ENCODE results near the gene PGAP1. TPM values are rescaled to one million over a fixed set of nuclear protein-coding genes. Genes with fewer than 3 reads are reported as not detected.

PGAP1 gene, protein sequence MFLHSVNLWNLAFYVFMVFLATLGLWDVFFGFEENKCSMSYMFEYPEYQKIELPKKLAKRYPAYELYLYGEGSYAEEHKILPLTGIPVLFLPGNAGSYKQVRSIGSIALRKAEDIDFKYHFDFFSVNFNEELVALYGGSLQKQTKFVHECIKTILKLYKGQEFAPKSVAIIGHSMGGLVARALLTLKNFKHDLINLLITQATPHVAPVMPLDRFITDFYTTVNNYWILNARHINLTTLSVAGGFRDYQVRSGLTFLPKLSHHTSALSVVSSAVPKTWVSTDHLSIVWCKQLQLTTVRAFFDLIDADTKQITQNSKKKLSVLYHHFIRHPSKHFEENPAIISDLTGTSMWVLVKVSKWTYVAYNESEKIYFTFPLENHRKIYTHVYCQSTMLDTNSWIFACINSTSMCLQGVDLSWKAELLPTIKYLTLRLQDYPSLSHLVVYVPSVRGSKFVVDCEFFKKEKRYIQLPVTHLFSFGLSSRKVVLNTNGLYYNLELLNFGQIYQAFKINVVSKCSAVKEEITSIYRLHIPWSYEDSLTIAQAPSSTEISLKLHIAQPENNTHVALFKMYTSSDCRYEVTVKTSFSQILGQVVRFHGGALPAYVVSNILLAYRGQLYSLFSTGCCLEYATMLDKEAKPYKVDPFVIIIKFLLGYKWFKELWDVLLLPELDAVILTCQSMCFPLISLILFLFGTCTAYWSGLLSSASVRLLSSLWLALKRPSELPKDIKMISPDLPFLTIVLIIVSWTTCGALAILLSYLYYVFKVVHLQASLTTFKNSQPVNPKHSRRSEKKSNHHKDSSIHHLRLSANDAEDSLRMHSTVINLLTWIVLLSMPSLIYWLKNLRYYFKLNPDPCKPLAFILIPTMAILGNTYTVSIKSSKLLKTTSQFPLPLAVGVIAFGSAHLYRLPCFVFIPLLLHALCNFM
- polyA plus RNA-seq (2012; ENCODE audit: missing spikeins), result 4.4 TPM

DNA sequence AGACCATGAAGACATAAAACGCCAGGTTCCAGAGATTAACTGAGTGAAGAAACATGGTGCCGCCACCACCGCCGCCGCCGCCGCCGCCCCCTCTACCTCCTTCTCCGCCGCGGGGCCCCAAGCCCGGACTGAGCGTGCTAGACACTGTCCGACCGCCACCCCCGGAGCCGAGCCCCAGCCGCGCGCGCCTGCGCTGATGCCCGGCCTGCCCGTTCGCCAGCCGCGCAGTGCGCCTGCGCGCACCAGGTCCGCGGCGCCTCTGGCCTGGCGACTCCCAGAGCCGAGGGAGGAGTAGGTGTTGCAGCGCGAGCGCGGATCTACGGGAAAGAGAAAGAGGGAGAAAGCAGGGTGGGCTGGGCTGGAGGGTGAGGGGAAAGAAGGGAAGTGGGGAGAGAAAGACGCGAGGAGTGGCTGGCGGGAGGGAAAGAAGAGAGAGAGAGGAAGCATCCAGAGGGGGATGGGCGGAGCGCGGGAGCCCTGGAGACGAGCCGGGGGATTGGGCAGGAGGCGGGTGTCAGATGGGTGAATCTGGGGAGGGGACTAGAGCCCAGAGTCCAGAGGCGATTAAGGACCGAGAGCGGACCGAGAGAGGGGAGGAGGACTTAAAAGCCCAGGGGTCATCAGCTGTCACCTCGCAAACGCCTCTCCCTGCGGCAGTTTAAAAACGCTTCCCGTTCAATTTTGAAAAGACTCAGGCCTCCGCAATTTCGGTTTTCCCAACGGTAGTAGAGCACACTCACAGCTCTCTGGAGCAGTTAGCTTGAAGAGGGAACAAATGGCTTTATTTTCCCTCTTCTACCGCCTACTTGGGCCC, at the start of gene PGAP1:
Gene PGAP1 (minus strand): TSS at position 146 of the 814 bp plus-strand sequence. CDS start 91 bp downstream, at position 55.
- DNase-seq (ENCODE audit: insufficient read length), result peak; percentile 81
- TF ChIP-seq POLR2A (IDR thresholded peaks at IDR 0.05; ENCODE audit: low read depth, low read length) (peak; percentile 80), POLR2AphosphoS5 (IDR thresholded peaks at IDR 0.05; ENCODE audit: low read depth, low read length) (peak; percentile 53; the same call in 1 of the 2 replicates), TAF1 (IDR thresholded peaks at IDR 0.05; ENCODE audit: borderline replicate concordance, low read depth, low read length) (0 out of 2 replicates have a peak, but pooled peaks have one; percentile 33)
- peak; percentile 97 for FAIRE-seq

DNA sequence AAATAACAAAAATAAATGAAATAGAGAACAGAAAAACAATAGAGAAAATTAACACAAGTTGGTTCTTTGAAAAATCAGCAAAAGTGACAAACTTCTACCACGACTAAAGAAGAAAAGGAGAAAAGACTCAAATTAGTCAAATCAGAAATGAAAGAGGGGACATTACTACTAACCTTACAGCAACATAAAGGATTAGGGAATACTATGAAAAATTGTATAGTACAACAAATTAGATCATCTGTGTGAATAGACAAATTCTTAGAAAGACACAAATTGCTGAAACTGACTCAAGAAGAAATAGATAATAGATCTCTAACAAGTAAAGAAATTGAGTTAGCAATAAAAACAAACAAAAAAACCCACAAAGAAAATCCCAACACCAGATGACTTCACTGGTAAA, 48.5 kb upstream of the PGAP1 start:
- TF ChIP-seq POLR2A (IDR thresholded peaks at IDR 0.05; ENCODE audit: low read depth, low read length) (no peak), TAF1 (IDR thresholded peaks at IDR 0.05; ENCODE audit: borderline replicate concordance, low read depth, low read length) (no peak), POLR2AphosphoS5 (IDR thresholded peaks at IDR 0.05; ENCODE audit: low read depth, low read length) (no peak)
- FAIRE-seq (no peak), DNase-seq (ENCODE audit: insufficient read length) (no peak)

DNA sequence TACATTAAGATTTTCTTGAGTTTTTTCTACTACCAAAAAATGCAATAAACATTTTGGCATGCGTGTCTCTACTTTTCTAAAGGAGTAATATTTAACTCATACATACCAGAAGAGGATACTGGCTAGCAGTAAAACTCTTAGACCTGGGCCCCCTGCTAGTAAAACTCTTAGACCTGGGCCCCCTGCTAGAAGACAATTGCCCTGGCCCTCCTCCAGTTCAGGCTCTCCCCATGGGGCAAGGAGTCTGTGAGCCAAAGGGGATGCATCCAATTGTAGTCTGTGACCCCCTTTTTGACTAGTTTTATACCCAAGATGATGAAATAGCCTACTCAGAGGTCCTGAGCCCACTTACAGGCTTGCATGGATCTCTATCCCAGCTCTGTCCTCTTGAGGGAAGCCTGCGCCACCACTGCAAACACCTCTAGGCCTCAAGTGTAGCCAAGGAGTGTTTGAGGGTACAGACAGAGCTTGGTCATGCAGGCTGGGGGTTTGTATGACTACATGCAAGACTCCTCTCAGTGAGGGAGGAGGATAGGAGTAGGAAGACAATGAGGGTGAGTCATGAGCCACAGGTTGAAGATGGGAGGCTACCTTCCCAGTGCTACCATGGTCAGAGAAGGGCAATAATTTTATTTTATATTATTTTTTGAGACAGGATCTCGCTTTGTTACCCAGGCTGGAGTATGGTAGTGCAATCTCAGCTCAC, 45.2 kb upstream of the PGAP1 start:
- no peak for DNase-seq (ENCODE audit: insufficient read length)
- no peak for FAIRE-seq
- TF ChIP-seq POLR2AphosphoS5 (IDR thresholded peaks at IDR 0.05; ENCODE audit: low read depth, low read length) (no peak), TAF1 (IDR thresholded peaks at IDR 0.05; ENCODE audit: borderline replicate concordance, low read depth, low read length) (no peak), POLR2A (IDR thresholded peaks at IDR 0.05; ENCODE audit: low read depth, low read length) (no peak)

DNA sequence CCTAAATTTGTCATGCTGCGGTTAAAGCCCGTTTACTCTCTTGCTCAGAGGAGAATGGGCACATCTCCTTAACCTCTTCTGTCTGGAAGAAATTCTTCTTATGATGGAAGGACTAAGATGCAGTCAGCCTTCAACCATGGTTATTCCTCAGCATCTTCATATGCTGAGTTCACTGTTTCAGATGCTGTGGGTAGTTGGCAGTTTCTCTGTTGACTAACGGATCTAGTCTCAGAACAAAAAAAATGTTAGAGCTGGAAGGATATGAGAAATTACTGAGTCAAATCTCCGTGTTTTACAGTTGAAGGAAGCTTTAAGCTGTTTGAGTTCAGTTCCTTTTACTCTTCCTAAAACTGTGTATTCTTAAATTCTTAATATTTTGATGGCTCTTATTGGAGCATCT, 43.6 kb upstream of the PGAP1 start:
- DNase-seq (ENCODE audit: insufficient read length) (no peak), FAIRE-seq (no peak)
- TF ChIP-seq TAF1 (IDR thresholded peaks at IDR 0.05; ENCODE audit: borderline replicate concordance, low read depth, low read length), result no peak
- no peak for TF ChIP-seq POLR2A (IDR thresholded peaks at IDR 0.05; ENCODE audit: low read depth, low read length)
- TF ChIP-seq POLR2AphosphoS5 (IDR thresholded peaks at IDR 0.05; ENCODE audit: low read depth, low read length), result no peak

DNA sequence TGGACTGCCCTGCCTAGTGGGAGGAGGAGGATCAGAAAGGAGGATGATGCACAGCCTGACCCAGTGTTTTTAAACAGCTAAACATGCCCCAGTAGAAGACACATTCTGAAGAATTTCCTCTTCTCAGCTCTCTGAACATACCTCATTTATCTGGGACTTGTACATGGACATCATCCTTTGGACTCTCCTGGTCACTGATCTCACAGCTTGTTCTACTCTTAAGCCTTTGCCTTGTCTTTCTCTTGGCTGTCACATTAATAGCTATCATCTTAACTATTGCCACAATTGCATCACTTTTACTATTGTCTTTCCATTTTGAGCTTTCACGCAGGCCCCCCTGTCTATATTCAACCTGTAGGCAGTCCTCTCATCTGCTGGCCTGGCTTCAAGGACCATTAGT, 42.0 kb upstream of the PGAP1 start:
- FAIRE-seq, result no peak
- no peak for DNase-seq (ENCODE audit: insufficient read length)
- no peak for TF ChIP-seq TAF1 (IDR thresholded peaks at IDR 0.05; ENCODE audit: borderline replicate concordance, low read depth, low read length)
- no peak for TF ChIP-seq POLR2AphosphoS5 (IDR thresholded peaks at IDR 0.05; ENCODE audit: low read depth, low read length)
- no peak for TF ChIP-seq POLR2A (IDR thresholded peaks at IDR 0.05; ENCODE audit: low read depth, low read length)

DNA sequence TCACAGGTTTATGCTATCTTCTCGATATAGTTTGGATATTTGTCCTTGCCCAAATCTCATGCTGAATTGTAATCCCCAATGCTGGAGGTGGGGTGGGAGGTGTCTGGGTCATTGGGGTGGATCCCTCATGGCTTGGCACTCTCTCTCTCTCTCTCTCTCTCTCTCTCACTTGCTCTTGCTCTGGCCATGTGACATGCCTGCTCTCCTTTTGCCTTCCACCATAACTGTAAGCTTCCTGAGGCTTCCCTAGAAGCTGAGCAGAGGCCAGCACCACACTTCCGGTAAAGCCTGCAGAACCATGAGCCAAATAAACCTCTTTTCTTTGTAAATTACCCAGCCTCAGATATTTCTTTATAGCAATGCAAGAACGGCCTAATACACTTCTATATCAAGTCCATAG, 41.3 kb upstream of the PGAP1 start:
- FAIRE-seq (no peak), DNase-seq (ENCODE audit: insufficient read length) (no peak)
- TF ChIP-seq TAF1 (IDR thresholded peaks at IDR 0.05; ENCODE audit: borderline replicate concordance, low read depth, low read length) (no peak), POLR2AphosphoS5 (IDR thresholded peaks at IDR 0.05; ENCODE audit: low read depth, low read length) (no peak), POLR2A (IDR thresholded peaks at IDR 0.05; ENCODE audit: low read depth, low read length) (no peak)

DNA sequence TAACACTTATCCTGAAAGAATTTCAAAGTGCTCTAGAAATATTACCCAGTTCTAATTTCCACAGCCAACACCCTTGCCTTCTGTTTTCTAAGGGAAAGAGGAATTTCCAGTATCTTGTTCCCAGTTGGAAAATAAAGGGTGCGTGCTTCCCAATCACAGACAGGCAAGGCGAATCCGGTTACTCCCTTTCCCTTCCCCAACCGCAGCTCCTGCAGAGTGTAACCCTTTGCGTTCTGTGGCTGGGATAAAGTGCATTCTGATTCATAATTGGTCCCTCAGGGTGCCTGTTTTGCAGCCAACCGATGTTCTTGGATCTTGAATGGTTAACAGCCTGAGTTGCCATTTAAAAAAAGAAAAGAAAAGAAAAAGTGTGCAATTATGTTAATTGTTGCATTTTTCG, 40.6 kb upstream of the PGAP1 start:
- FAIRE-seq (no peak), DNase-seq (ENCODE audit: insufficient read length) (no peak)
- TF ChIP-seq POLR2AphosphoS5 (IDR thresholded peaks at IDR 0.05; ENCODE audit: low read depth, low read length) (no peak), POLR2A (IDR thresholded peaks at IDR 0.05; ENCODE audit: low read depth, low read length) (no peak), TAF1 (IDR thresholded peaks at IDR 0.05; ENCODE audit: borderline replicate concordance, low read depth, low read length) (no peak)

DNA sequence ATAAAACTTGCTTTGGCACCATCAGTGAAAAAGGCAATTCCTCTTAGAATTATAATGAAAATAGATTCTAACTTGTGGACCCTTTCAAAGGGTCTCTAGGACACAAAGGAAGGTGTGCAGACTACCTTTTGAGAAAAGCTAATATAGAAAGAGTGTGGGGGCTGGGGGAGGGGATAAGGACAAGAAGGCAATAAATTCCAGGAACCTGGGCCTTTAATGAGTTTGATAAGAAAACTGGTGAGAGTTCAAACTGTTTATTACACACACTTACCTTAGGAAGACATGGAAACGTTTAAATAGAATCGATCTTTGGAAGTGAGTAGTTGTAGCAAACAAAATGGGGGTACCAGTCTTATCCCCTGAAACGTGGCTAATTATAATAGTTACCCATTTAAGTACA, 39.6 kb upstream of the PGAP1 start:
- TF ChIP-seq POLR2A (IDR thresholded peaks at IDR 0.05; ENCODE audit: low read depth, low read length) (no peak), POLR2AphosphoS5 (IDR thresholded peaks at IDR 0.05; ENCODE audit: low read depth, low read length) (no peak), TAF1 (IDR thresholded peaks at IDR 0.05; ENCODE audit: borderline replicate concordance, low read depth, low read length) (no peak)
- no peak for DNase-seq (ENCODE audit: insufficient read length)
- no peak for FAIRE-seq

DNA sequence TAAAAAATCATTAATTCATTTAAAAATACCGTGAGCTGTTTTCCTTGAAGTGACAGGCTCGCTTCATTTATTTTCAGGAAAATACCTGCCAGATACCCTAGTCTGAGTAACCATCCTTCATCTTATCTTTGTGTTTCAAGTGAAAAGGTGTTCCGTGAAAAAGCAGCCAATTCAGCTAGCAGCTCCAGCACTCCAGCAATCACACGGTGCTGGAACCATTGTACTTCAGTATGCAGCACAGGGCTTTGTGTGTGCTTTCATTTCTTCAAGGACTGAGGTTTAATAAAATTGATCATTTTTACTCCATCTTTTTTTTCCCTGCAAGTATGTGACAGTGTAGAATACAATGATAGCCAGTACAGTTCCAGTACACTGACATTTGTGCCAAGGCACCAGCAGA, 39.1 kb upstream of the PGAP1 start:
- FAIRE-seq (no peak), DNase-seq (ENCODE audit: insufficient read length) (no peak)
- TF ChIP-seq POLR2A (IDR thresholded peaks at IDR 0.05; ENCODE audit: low read depth, low read length), result no peak
- no peak for TF ChIP-seq TAF1 (IDR thresholded peaks at IDR 0.05; ENCODE audit: borderline replicate concordance, low read depth, low read length)
- no peak for TF ChIP-seq POLR2AphosphoS5 (IDR thresholded peaks at IDR 0.05; ENCODE audit: low read depth, low read length)

DNA sequence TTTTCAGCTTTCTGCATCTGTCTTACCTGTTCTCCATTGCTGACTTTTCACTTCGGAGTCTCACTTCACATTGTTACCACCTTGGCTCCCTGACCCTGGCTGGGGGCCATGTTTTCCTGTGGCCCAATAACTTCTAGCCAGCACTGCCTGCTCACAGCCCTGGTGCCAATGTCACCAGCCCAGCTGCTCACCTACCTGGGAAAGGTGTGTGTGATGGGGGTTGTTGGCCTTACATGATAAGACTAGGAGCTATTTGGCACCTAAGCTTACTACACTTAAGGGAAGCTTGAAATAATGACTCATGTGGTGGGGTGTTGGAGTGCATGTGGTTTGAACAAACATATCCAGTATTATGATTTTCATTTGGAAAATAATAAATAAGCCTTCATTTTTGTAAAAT, 37.5 kb upstream of the PGAP1 start:
- TF ChIP-seq POLR2A (IDR thresholded peaks at IDR 0.05; ENCODE audit: low read depth, low read length) (no peak), POLR2AphosphoS5 (IDR thresholded peaks at IDR 0.05; ENCODE audit: low read depth, low read length) (no peak)
- FAIRE-seq (no peak), DNase-seq (ENCODE audit: insufficient read length) (no peak)
